GM19463 (cell line): ENCODE measurements around the gene STARD10.
"Not testable (repeated sequence)": the region's sequence is repeated elsewhere in the genome, so short reads cannot be mapped to it uniquely, and the experiment has no call there.

Source experiments
- ATAC-seq: cut with Tn5 transposase; IDR thresholded peaks from one replicate; pipeline ENCODE4 v1.9.1; 2021; ENCODE audit warnings: mild to moderate bottlenecking, moderate library complexity; ENCODE audit not compliant: unreplicated experiment

STARD10 gene

GRCh38 chr11:72826191-72826941, 32.5 kb upstream of the STARD10 start:
- no peak for ATAC-seq

- no peak for ATAC-seq
Measured at GRCh38 chr11:72825661-72826060, 31.8 kb upstream of the STARD10 start.

- no peak for ATAC-seq
Measured at GRCh38 chr11:72824811-72825505, 31.1 kb upstream of the STARD10 start.

- no peak for ATAC-seq
Measured at GRCh38 chr11:72824020-72824419, 30.2 kb upstream of the STARD10 start.

- ATAC-seq = no peak
Measured at GRCh38 chr11:72823105-72823804, 29.4 kb upstream of the STARD10 start.

- ATAC-seq = peak; percentile 52
Measured at GRCh38 chr11:72821920-72822799, 28.3 kb upstream of the STARD10 start.

- ATAC-seq = no peak
Measured at GRCh38 chr11:72821221-72821919, 27.5 kb upstream of the STARD10 start.

- ATAC-seq = no peak
Measured at GRCh38 chr11:72820439-72821139, 26.7 kb upstream of the STARD10 start.

- ATAC-seq = no peak
Measured at GRCh38 chr11:72818971-72819370, 25.1 kb upstream of the STARD10 start.

- no peak for ATAC-seq
Measured at GRCh38 chr11:72817966-72818365, 24.1 kb upstream of the STARD10 start.

- ATAC-seq = no peak
Measured at GRCh38 chr11:72816404-72816990, 22.6 kb upstream of the STARD10 start.

GRCh38 chr11:72815110-72815618, 21.3 kb upstream of the STARD10 start:
- peak; percentile 3 for ATAC-seq

GRCh38 chr11:72814286-72815109, 20.7 kb upstream of the STARD10 start, which contains the start of gene ATG16L2:
Gene ATG16L2 (plus strand): TSS chr11:72814411. CDS start chr11:72814446, 35 bp downstream.
- peak; percentile 57 for ATAC-seq

- peak; percentile 55 for ATAC-seq
Measured at GRCh38 chr11:72813740-72814285, 20.0 kb upstream of the STARD10 start.

GRCh38 chr11:72812967-72813739, 19.3 kb upstream of the STARD10 start:
- no peak for ATAC-seq

- ATAC-seq = no peak
Measured at GRCh38 chr11:72812604-72812966, 18.7 kb upstream of the STARD10 start.

- not testable (repeated sequence) for ATAC-seq
Measured at GRCh38 chr11:72811686-72812085, 17.8 kb upstream of the STARD10 start.
